K562 (cell line): ENCODE measurements around the gene CT45A1. TPM values are rescaled to one million over a fixed set of nuclear protein-coding genes. Genes with fewer than 3 reads are reported as not detected.

Source experiments
- ATAC-seq: fragments of 200-7000 bp; cut with Tn5 transposase; 3 replicates; pipeline ENCODE4 v1.9.1; 2020; ENCODE audit warnings: moderate library complexity
- BruUV-seq: library from RNA; stranded (reverse); fragments of 400-500 nt; replicated peaks from 2 replicates; lab custom pipeline; 2021; lab: Mats Ljungman, UMichigan
- CTCF ChIA-PET: fragments of 300-600 bp; formaldehyde crosslinking; extraction: SDS; loops from one replicate; lab custom pipeline; 2021; ENCODE audit warnings: low intra/inter-chr PET ratio; lab: Yijun Ruan, JAX
- POLR2A ChIA-PET: fragments of 300-600, 350-650 bp; sonication (Branson Sonifier 250); formaldehyde crosslinking; extraction: SDS; loops from one replicate; lab custom pipeline; 2021; ENCODE audit warnings: antibody characterized with exemption, inconsistent platforms; lab: Yijun Ruan, JAX
- DNase-seq, 4 experiments: peaks; one replicate each; pipeline versions ENCODE4 v3.0.0 to v3.0.0-alpha.2; 2011 to 2018; ENCODE audit warnings: low spot score in 3 of 4, mixed read lengths in 3 of 4; ENCODE audit errors: extremely low read depth in 1 of 4
- FAIRE-seq: peaks from 2 replicates; lab custom pipeline; 2011; peaks lifted over from hg19 to GRCh38; lab: Jason Lieb, UNC
- H2AFZ ChIP-seq: 2 replicates; pipeline ENCODE4 v1.6.0; 2011; ENCODE audit warnings: low read depth, low read length, control low read depth, inconsistent platforms
- H3K27ac ChIP-seq: fragments of 200-600 bp; 3 replicates; pipeline ENCODE4 v1.8.0; 2011; ENCODE audit warnings: low read depth, mild to moderate bottlenecking, control low read depth, inconsistent platforms, low read length, moderate library complexity, mixed read lengths; ENCODE audit errors: extremely low read depth
- H3K27me3 ChIP-seq, 2 experiments: fragments of 300-600 bp in 1 of 2; 2 replicates in 1 of 2; 3 replicates in 1 of 2; pipeline versions ENCODE4 v1.6.0 to v1.8.0; 2011; ENCODE audit warnings: inconsistent platforms in 2 of 2, low read length in 2 of 2, mild to moderate bottlenecking in 1 of 2, mixed read lengths in 1 of 2, moderate library complexity in 1 of 2; ENCODE audit not compliant: control insufficient read depth in 2 of 2, insufficient read depth in 2 of 2
- H3K36me3 ChIP-seq: fragments of 300-600 bp; 3 replicates; pipeline ENCODE4 v1.8.0; 2011; ENCODE audit warnings: mild to moderate bottlenecking, low read length, inconsistent platforms; ENCODE audit not compliant: control insufficient read depth, insufficient read depth
- H3K4me1 ChIP-seq, 2 experiments: fragments of 200-600 bp in 1 of 2; replicated peaks in 1 of 2; 2 replicates in 1 of 2; 3 replicates in 1 of 2; pipeline versions ENCODE4 v1.5.1 to v1.8.0; 2011; ENCODE audit warnings: inconsistent platforms in 2 of 2, low read length in 2 of 2, mild to moderate bottlenecking in 1 of 2, mixed read lengths in 1 of 2, moderate library complexity in 1 of 2; ENCODE audit not compliant: control insufficient read depth in 2 of 2, insufficient read depth in 2 of 2
- H3K4me2 ChIP-seq: 2 replicates; pipeline ENCODE4 v1.6.1; 2011; ENCODE audit warnings: low read length, control low read depth, inconsistent platforms, mixed read lengths; ENCODE audit not compliant: insufficient read depth
- H3K4me3 ChIP-seq: fragments of 200-600 bp; sonication (generic), shearing (Covaris generic); 2 replicates; pipeline ENCODE4 v1.5.1; 2016; ENCODE audit warnings: control low read depth, inconsistent platforms
- H3K79me2 ChIP-seq: fragments of 200-600 bp; 3 replicates; pipeline ENCODE4 v1.8.0; 2011; ENCODE audit warnings: low read length, inconsistent platforms; ENCODE audit not compliant: control insufficient read depth, insufficient read depth
- H3K9ac ChIP-seq, 2 experiments: 2 replicates each; pipeline versions ENCODE4 v1.6.0 to v1.6.1; 2011; ENCODE audit warnings: low read depth in 2 of 2, low read length in 2 of 2, control low read depth in 1 of 2, inconsistent platforms in 1 of 2, mild to moderate bottlenecking in 1 of 2, mixed read lengths in 1 of 2; ENCODE audit not compliant: insufficient read depth in 1 of 2
- H3K9me1 ChIP-seq: one replicate; pipeline ENCODE4 v1.6.0; 2011; ENCODE audit warnings: inconsistent platforms, mild to moderate bottlenecking, low read length, moderate library complexity; ENCODE audit not compliant: control insufficient read depth, insufficient read depth
- H3K9me3 ChIP-seq: replicated peaks from 2 replicates; pipeline ENCODE4 v1.5.1; 2011; ENCODE audit warnings: low read depth, low read length, inconsistent platforms; ENCODE audit not compliant: control insufficient read depth, insufficient read depth
- H4K20me1 ChIP-seq: replicated peaks from 2 replicates; pipeline ENCODE4 v1.6.1; 2011; ENCODE audit warnings: low read length, inconsistent platforms, mixed read lengths; ENCODE audit not compliant: control insufficient read depth, insufficient read depth
- CTBP1 ChIP-seq: fragments of 450-650 bp; IDR thresholded peaks from 2 replicates; pipeline ENCODE4 v1.6.1; 2016; ENCODE audit warnings: borderline replicate concordance
- DEAF1 ChIP-seq: fragments of 450-650 bp; formaldehyde crosslinking; IDR thresholded peaks from 2 replicates; pipeline ENCODE4 v1.4.0; 2020; ENCODE audit warnings: mild to moderate bottlenecking, moderate library complexity
- JUNB ChIP-seq: fragments of 450-650 bp; formaldehyde crosslinking; conservative IDR thresholded peaks from 2 replicates; pipeline ENCODE4 v1.4.0; 2020; ENCODE audit warnings: mild to moderate bottlenecking
- MAFK ChIP-seq: IDR thresholded peaks from 2 replicates; pipeline ENCODE4 v1.6.1; 2011; ENCODE audit warnings: low read length, improper control_type of control experiment
- MAZ ChIP-seq, 2 experiments: fragments of 450-650 bp in 1 of 2; sonication (generic) in 1 of 2; formaldehyde crosslinking; IDR thresholded peaks in 1 of 2; conservative IDR thresholded peaks in 1 of 2; 2 replicates each; pipeline versions ENCODE4 v1.4.0 to v1.5.0; 2020; ENCODE audit warnings: mild to moderate bottlenecking in 1 of 2, missing genetic modification reagents in 1 of 2
- NR4A1 ChIP-seq, 2 experiments: fragments of 250-450 bp in 1 of 2; fragments of 450-650 bp in 1 of 2; sonication (Bioruptor Pico) in 1 of 2; IDR thresholded peaks; 2 replicates each; pipeline versions ENCODE4 v1.4.0 to v1.6.1; 2016 to 2020; ENCODE audit warnings: mild to moderate bottlenecking in 2 of 2, missing compliant biosample characterization in 1 of 2, missing genetic modification characterization in 1 of 2, moderate library complexity in 1 of 2
- PPARD ChIP-seq: fragments of 250-450 bp; sonication (Bioruptor Pico); IDR thresholded peaks from 2 replicates; pipeline ENCODE4 v1.8.0; 2022; ENCODE audit warnings: inconsistent platforms, mild to moderate bottlenecking, moderate library complexity
- RB1 ChIP-seq: fragments of 450-650 bp; IDR thresholded peaks from 2 replicates; pipeline ENCODE4 v1.6.1; 2017; ENCODE audit warnings: low read depth, mild to moderate bottlenecking
- SMAD4 ChIP-seq: fragments of 250-450 bp; sonication (Bioruptor Pico); conservative IDR thresholded peaks from 2 replicates; pipeline ENCODE4 v1.8.0; 2021; ENCODE audit warnings: inconsistent platforms, mild to moderate bottlenecking, moderate library complexity
- THAP7 ChIP-seq: fragments of 250-450 bp; sonication (Bioruptor Pico); IDR thresholded peaks from 2 replicates; pipeline ENCODE4 v1.5.0; 2021
- WHSC1 ChIP-seq: IDR thresholded peaks from one replicate; pipeline ENCODE4 v1.6.1; 2012; ENCODE audit warnings: low read length, control low read depth, inconsistent platforms
- XRCC5 ChIP-seq: fragments of 200-400 bp; formaldehyde crosslinking; IDR thresholded peaks from 2 replicates; pipeline ENCODE4 v1.6.1; 2017; ENCODE audit warnings: low read depth, mild to moderate bottlenecking, low read length
- ZNF507 ChIP-seq: conservative IDR thresholded peaks from 2 replicates; pipeline ENCODE4 v1.6.1; 2017; ENCODE audit warnings: missing genetic modification characterization, missing compliant biosample characterization
- ZNF77 ChIP-seq: fragments of 250-450 bp; sonication (Bioruptor Pico); IDR thresholded peaks from 2 replicates; pipeline ENCODE4 v1.5.0; 2020
- WGBS: fragments of 100-300 bp; shearing (Covaris generic); methylation state at CpG from one replicate; pipeline ENCODE4 v1.1.6; 2016; ENCODE audit warnings: low coverage, mixed read lengths; ENCODE audit not compliant: insufficient coverage; ENCODE audit errors: missing lambda C conversion rate; 5-methylcytosine and 5-hydroxymethylcytosine counted together
- in situ Hi-C: fragments of 300-500 bp; cut with MboI; formaldehyde crosslinking; loops from 4 replicates; pipeline ENCODE4 v1.15.0; 2018; ENCODE audit warnings: inconsistent platforms, mixed read lengths
- intact Hi-C: fragments of 100-400 bp; cut with micrococcal nuclease; formaldehyde crosslinking; loops from 2 replicates; pipeline ENCODE4 v1.14.2; 2022
- polyA plus RNA-seq, 8 experiments: library from polyadenylated mRNA; depleted of rRNA in 4 of 8; stranded (reverse) in 5 of 8; unstranded in 3 of 8; fragments of >200 nt; fragmentation: Nextera tagmentation in 2 of 8; fragmentation: Illumina TruSeq in 1 of 8; extraction: Ambion mirVana in 2 of 8; extraction: Trizol in 1 of 8; gene quantifications; 2 replicates each; pipeline versions ENCODE4 v1.2.1 to v1.2.3, GENCODE V29; 2011 to 2014; ENCODE audit warnings: inconsistent platforms in 1 of 8, missing spikeins in 1 of 8
- total RNA-seq, 7 experiments: library from RNA; depleted of rRNA in 6 of 7; stranded (reverse); fragments of >200 nt in 6 of 7; fragmentation: Illumina TruSeq in 2 of 7; extraction: Trizol in 2 of 7; gene quantifications; 2 replicates each; pipeline versions ENCODE4 v1.2.1 to v1.2.3, GENCODE V29; 2011 to 2021; ENCODE audit warnings: low replicate concordance in 1 of 7
- TF ChIP-seq, protein P1 (sequence below): fragments of 450-650 bp; IDR thresholded peaks from 2 replicates; pipeline ENCODE4 v1.6.1; 2016; ENCODE audit warnings: mild to moderate bottlenecking
- TF ChIP-seq, protein P2 (sequence below): IDR thresholded peaks from 2 replicates; pipeline ENCODE4 v1.6.1; 2011; ENCODE audit warnings: borderline replicate concordance, low read depth, mild to moderate bottlenecking, moderate library complexity, low read length; ENCODE audit not compliant: insufficient read depth, poor library complexity, severe bottlenecking

CT45A1 gene
- total and polyA plus RNA-seq, 9 of the 15 experiments (the other 6 are each of a cell fraction or from before 2014, with no cell fraction given), result 0.66 to 5.7 (median 2.5) TPM

GRCh38 chrX:135707880-135708279 lies 5.6 kb upstream of the CT45A1 start:
- H2AFZ ChIP-seq, result peak overlapping the region; percentile 62
- in situ Hi-C loops (no loop called here), intact Hi-C loops (loop anchor here (5.0 kb wide), 1 partner anchor 221 kb away; no protein-coding TSS in a partner anchor)
- no peaks in the 10 kb centered on the region for H3K9me1 ChIP-seq
- no peaks in the 10 kb centered on the region for H3K36me3 ChIP-seq
- POLR2A ChIA-PET, result interaction anchor here (0.8 kb wide), 1 partner anchor 8 kb away, joined by 3 read pairs; no protein-coding TSS in a partner anchor
- FAIRE-seq (peak; percentile 78), DNase-seq (peak; percentile 76 to 82 (median 80)), ATAC-seq (peak; percentile 100)
- H3K79me2 ChIP-seq, result no peaks in the 10 kb centered on the region
- no peaks in the 10 kb centered on the region for H4K20me1 ChIP-seq
- H3K27me3 ChIP-seq, result no peaks in the 10 kb centered on the region
- H3K9me3 ChIP-seq, result no peaks in the 10 kb centered on the region
- no peaks in the 10 kb centered on the region; a peak in 1 of 5 replicates for H3K4me1 ChIP-seq
- no peak overlapping the region; a peak in 1 of 4 replicates for H3K9ac ChIP-seq
- 11% methylated on average over 8 of the region's 12 CpGs for WGBS
- BruUV-seq, result no TSS peak
- peak overlapping the region; percentile 43 for H3K4me2 ChIP-seq
- no peak overlapping the region for H3K27ac ChIP-seq
- CTCF ChIA-PET, result interaction anchor here (0.9 kb wide), 1 partner anchor 223 kb away, joined by 3 read pairs; no protein-coding TSS in a partner anchor
- no peak overlapping the region for H3K4me3 ChIP-seq
- TF ChIP-seq JUNB (CRISPR knock-in tag) (no peak), XRCC5 (peak; percentile 62; the same call in 1 of the 2 replicates), PPARD (CRISPR knock-in tag) (no peak), DEAF1 (CRISPR knock-in tag) (peak; percentile 49), RB1 (peak; percentile 40; the same call in 1 of the 2 replicates), ZNF507 (tag) (no peak), WHSC1 (no peak), CTBP1 (peak; percentile 22; the same call in 1 of the 2 replicates), THAP7 (CRISPR knock-in tag) (no peak), MAFK (no peak), NR4A1 (CRISPR knock-in tag; IDR thresholded peaks at IDR 0.05) (no peak), NR4A1 (tag; IDR thresholded peaks at IDR 0.05) (no peak), SMAD4 (CRISPR knock-in tag) (0 out of 2 replicates have a peak, but pooled peaks have one; percentile 26), MAZ (CRISPR knock-in tag; conservative IDR thresholded peaks at IDR 0.05 in 1 of 2, IDR thresholded peaks at IDR 0.05 in 1 of 2) (0 out of 4 replicates have a peak, but pooled peaks of 1 of the 2 experiments have one; percentile 28), ZNF77 (CRISPR knock-in tag) (no peak)
- TF ChIP-seq, protein P1, sequence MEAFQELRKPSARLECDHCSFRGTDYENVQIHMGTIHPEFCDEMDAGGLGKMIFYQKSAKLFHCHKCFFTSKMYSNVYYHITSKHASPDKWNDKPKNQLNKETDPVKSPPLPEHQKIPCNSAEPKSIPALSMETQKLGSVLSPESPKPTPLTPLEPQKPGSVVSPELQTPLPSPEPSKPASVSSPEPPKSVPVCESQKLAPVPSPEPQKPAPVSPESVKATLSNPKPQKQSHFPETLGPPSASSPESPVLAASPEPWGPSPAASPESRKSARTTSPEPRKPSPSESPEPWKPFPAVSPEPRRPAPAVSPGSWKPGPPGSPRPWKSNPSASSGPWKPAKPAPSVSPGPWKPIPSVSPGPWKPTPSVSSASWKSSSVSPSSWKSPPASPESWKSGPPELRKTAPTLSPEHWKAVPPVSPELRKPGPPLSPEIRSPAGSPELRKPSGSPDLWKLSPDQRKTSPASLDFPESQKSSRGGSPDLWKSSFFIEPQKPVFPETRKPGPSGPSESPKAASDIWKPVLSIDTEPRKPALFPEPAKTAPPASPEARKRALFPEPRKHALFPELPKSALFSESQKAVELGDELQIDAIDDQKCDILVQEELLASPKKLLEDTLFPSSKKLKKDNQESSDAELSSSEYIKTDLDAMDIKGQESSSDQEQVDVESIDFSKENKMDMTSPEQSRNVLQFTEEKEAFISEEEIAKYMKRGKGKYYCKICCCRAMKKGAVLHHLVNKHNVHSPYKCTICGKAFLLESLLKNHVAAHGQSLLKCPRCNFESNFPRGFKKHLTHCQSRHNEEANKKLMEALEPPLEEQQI, result no peak
- TF ChIP-seq, protein P2, sequence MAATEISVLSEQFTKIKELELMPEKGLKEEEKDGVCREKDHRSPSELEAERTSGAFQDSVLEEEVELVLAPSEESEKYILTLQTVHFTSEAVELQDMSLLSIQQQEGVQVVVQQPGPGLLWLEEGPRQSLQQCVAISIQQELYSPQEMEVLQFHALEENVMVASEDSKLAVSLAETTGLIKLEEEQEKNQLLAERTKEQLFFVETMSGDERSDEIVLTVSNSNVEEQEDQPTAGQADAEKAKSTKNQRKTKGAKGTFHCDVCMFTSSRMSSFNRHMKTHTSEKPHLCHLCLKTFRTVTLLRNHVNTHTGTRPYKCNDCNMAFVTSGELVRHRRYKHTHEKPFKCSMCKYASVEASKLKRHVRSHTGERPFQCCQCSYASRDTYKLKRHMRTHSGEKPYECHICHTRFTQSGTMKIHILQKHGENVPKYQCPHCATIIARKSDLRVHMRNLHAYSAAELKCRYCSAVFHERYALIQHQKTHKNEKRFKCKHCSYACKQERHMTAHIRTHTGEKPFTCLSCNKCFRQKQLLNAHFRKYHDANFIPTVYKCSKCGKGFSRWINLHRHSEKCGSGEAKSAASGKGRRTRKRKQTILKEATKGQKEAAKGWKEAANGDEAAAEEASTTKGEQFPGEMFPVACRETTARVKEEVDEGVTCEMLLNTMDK, result peak; percentile 54
